Mesothelial cell of epicardium (in vitro differentiated cells): ENCODE measurements around the gene DTNA. TPM values are rescaled to one million over a fixed set of nuclear protein-coding genes. Genes with fewer than 3 reads are reported as not detected.

Source experiments
- DNase-seq, 2 experiments: peaks; one replicate each; pipeline ENCODE4 v3.0.0; 2021; ENCODE audit warnings: low spot score in 2 of 2; ENCODE audit not compliant: unreplicated experiment in 2 of 2
- H3K27ac Mint-ChIP-seq: 2 replicates; pipeline ENCODE4 v1.8.0; 2021; ENCODE audit warnings: mixed read lengths
- H3K27me3 Mint-ChIP-seq: 2 replicates; pipeline ENCODE4 v1.8.0; 2021; ENCODE audit warnings: low read depth, mixed read lengths
- H3K36me3 Mint-ChIP-seq: 2 replicates; pipeline ENCODE4 v1.8.0; 2021; ENCODE audit warnings: mixed read lengths
- H3K4me1 Mint-ChIP-seq: 2 replicates; pipeline ENCODE4 v1.8.0; 2021; ENCODE audit warnings: mixed read lengths
- H3K4me3 Mint-ChIP-seq: 2 replicates; pipeline ENCODE4 v1.8.0; 2021; ENCODE audit warnings: mild to moderate bottlenecking, moderate library complexity, mixed read lengths
- H3K9me3 Mint-ChIP-seq: 2 replicates; pipeline ENCODE4 v1.8.0; 2021; ENCODE audit warnings: mixed read lengths
- CTCF ChIP-seq: fragments of 200-600 bp; sonication (generic); IDR thresholded peaks from one replicate; pipeline ENCODE4 v1.5.0; 2021; ENCODE audit warnings: antibody characterized with exemption; ENCODE audit not compliant: unreplicated experiment
- total RNA-seq: library from RNA; stranded (reverse); gene quantifications from 3 replicates; pipeline ENCODE4 v1.2.1, GENCODE V29; 2021

DTNA gene
- total RNA-seq, 1 donor from 2014 or later = 10.1 TPM

- Mint-ChIP-seq H3K27me3 (no peaks in the 10 kb centered on the region), H3K9me3 (no peaks in the 10 kb centered on the region), H3K4me3 (no peak overlapping the region), H3K27ac (no peak overlapping the region), H3K4me1 (no peaks in the 10 kb centered on the region), H3K36me3 (no peaks in the 10 kb centered on the region)
- DNase-seq = no peak
- no peak for TF ChIP-seq CTCF
Measured at GRCh38 chr18:34808389-34808788, 98.3 kb downstream of the DTNA start.

- no peak overlapping the region for H3K27ac Mint-ChIP-seq
- no peaks in the 10 kb centered on the region for H3K36me3 Mint-ChIP-seq
- H3K9me3 Mint-ChIP-seq = no peaks in the 10 kb centered on the region
- H3K4me3 Mint-ChIP-seq = no peak overlapping the region
- no peak for TF ChIP-seq CTCF
- H3K27me3 Mint-ChIP-seq = no peaks in the 10 kb centered on the region
- DNase-seq = no peak
- H3K4me1 Mint-ChIP-seq = peaks cover 3% of the 10 kb centered on the region
Measured at GRCh38 chr18:34809451-34810072, 99.5 kb downstream of the DTNA start.

- Mint-ChIP-seq H3K27me3 (no peaks in the 10 kb centered on the region), H3K36me3 (no peaks in the 10 kb centered on the region), H3K9me3 (no peaks in the 10 kb centered on the region), H3K4me3 (no peak overlapping the region), H3K4me1 (peaks cover 3% of the 10 kb centered on the region), H3K27ac (no peak overlapping the region)
- no peak for DNase-seq
- no peak for TF ChIP-seq CTCF
Measured at GRCh38 chr18:34816183-34816582, 106.1 kb downstream of the DTNA start.

GRCh38 chr18:34817636-34818035, 107.5 kb downstream of the DTNA start:
- no peak overlapping the region for H3K27ac Mint-ChIP-seq
- no peak for TF ChIP-seq CTCF
- no peaks in the 10 kb centered on the region for H3K9me3 Mint-ChIP-seq
- H3K27me3 Mint-ChIP-seq = no peaks in the 10 kb centered on the region
- no peaks in the 10 kb centered on the region for H3K36me3 Mint-ChIP-seq
- H3K4me1 Mint-ChIP-seq = peaks cover 3% of the 10 kb centered on the region
- no peak overlapping the region for H3K4me3 Mint-ChIP-seq
- DNase-seq = no peak

- Mint-ChIP-seq H3K27ac (no peak overlapping the region), H3K27me3 (no peaks in the 10 kb centered on the region)
- DNase-seq = no peak
Measured at GRCh38 chr18:34818064-34818463, 108.0 kb downstream of the DTNA start.

More at GRCh38 chr18:34818064-34818463, 108.0 kb downstream of the DTNA start:
- H3K4me3 Mint-ChIP-seq = no peak overlapping the region
- H3K4me1 Mint-ChIP-seq = peaks cover 3% of the 10 kb centered on the region
- H3K36me3 Mint-ChIP-seq = no peaks in the 10 kb centered on the region
- no peaks in the 10 kb centered on the region for H3K9me3 Mint-ChIP-seq
- no peak for TF ChIP-seq CTCF
